CD4-positive, alpha-beta memory T cell (primary cell): ENCODE results near the gene REEP6. TPM values are rescaled to one million over a fixed set of nuclear protein-coding genes. Genes with fewer than 3 reads are reported as not detected.
"Not testable (repeated sequence)": the region's sequence is repeated elsewhere in the genome, so short reads cannot be mapped to it uniquely, and the experiment has no call there.

Experiments
- CTCF ChIA-PET: fragments of 350-600 bp; sonication (Branson Sonifier 250); formaldehyde crosslinking; loops from one replicate; lab custom pipeline; 2021; ENCODE audit warnings: inconsistent platforms; ENCODE audit not compliant: partially characterized antibody; lab: Charles Lee
- POLR2A ChIA-PET: fragments of 350-600 bp; sonication (Branson Sonifier 250); formaldehyde crosslinking; loops from one replicate; lab custom pipeline; 2021; ENCODE audit not compliant: partially characterized antibody; lab: Charles Lee
- DNase-seq, 5 donors: peaks; one replicate each; pipeline versions ENCODE4 v3.0.0 to v3.0.0-alpha.2; 2020 to 2022; ENCODE audit warnings: mixed read lengths in 1 of 5
- H3K27ac ChIP-seq: one replicate; pipeline ENCODE4 v1.7.0; 2013; ENCODE audit warnings: low read depth, low read length
- H3K27me3 ChIP-seq: 2 replicates; pipeline ENCODE4 v1.7.0; 2013; ENCODE audit warnings: mild to moderate bottlenecking, low read length, moderate library complexity; ENCODE audit not compliant: insufficient read depth
- H3K36me3 ChIP-seq: 2 replicates; pipeline ENCODE4 v1.7.0; 2013; ENCODE audit warnings: mild to moderate bottlenecking, low read length, moderate library complexity; ENCODE audit not compliant: insufficient read depth
- H3K4me1 ChIP-seq: 2 replicates; pipeline ENCODE4 v1.7.0; 2013; ENCODE audit warnings: mild to moderate bottlenecking, low read length, moderate library complexity; ENCODE audit not compliant: insufficient read depth
- H3K4me3 ChIP-seq, 2 donors: one replicate each; pipeline ENCODE4 v1.7.0; 2013; ENCODE audit warnings: low read length in 2 of 2, mild to moderate bottlenecking in 1 of 2
- H3K9me3 ChIP-seq, 2 donors: one replicate each; pipeline ENCODE4 v1.7.0; 2013; ENCODE audit warnings: low read length in 2 of 2, control low read depth in 1 of 2; ENCODE audit not compliant: control insufficient read depth in 1 of 2
- H3K27ac Mint-ChIP-seq, 7 donors: one replicate each; pipeline ENCODE4 v1.8.0; 2020 to 2021; ENCODE audit warnings: mixed read lengths in 7 of 7, mild to moderate bottlenecking in 6 of 7, inconsistent platforms in 3 of 7, moderate library complexity in 3 of 7
- H3K27me3 Mint-ChIP-seq, 2 donors: one replicate each; pipeline ENCODE4 v1.8.0; 2020 to 2021; ENCODE audit warnings: mixed read lengths in 2 of 2
- H3K36me3 Mint-ChIP-seq, 2 donors: one replicate each; pipeline ENCODE4 v1.8.0; 2020 to 2021; ENCODE audit warnings: mixed read lengths in 2 of 2, inconsistent platforms in 1 of 2, mild to moderate bottlenecking in 1 of 2
- H3K4me1 Mint-ChIP-seq, 4 donors: one replicate each; pipeline ENCODE4 v1.8.0; 2020 to 2021; ENCODE audit warnings: mixed read lengths in 4 of 4, mild to moderate bottlenecking in 1 of 4
- H3K4me3 Mint-ChIP-seq, 8 donors: one replicate each; pipeline ENCODE4 v1.8.0; 2020 to 2021; ENCODE audit warnings: mixed read lengths in 8 of 8, mild to moderate bottlenecking in 7 of 8, moderate library complexity in 6 of 8, inconsistent platforms in 3 of 8
- H3K9me3 Mint-ChIP-seq, 8 donors: one replicate each; pipeline ENCODE4 v1.8.0; 2020 to 2021; ENCODE audit warnings: mixed read lengths in 8 of 8, mild to moderate bottlenecking in 5 of 8, inconsistent platforms in 3 of 8, moderate library complexity in 1 of 8
- intact Hi-C: fragments of 100-400 bp; cut with micrococcal nuclease; formaldehyde crosslinking; loops from one replicate; pipeline ENCODE4 v1.15.1; 2023
- polyA plus RNA-seq, 2 donors: library from polyadenylated mRNA; unstranded; fragments of 300-500 nt; fragmentation: Illumina TruSeq; gene quantifications; one replicate each; pipeline ENCODE4 v1.2.3, GENCODE V29; 2021
- total RNA-seq, 2 experiments: library from RNA; stranded (reverse); gene quantifications; one replicate each; pipeline ENCODE4 v1.2.3, GENCODE V29; 2021

Gene REEP6
- total and polyA plus RNA-seq, 4 experiments from 2014 or later: 1.00 to 3.3 (median 2.9) TPM

- no peak for DNase-seq
- H3K4me3 ChIP-seq: no peak overlapping the region
- H3K9me3 ChIP-seq: no peaks in the 10 kb centered on the region
- Mint-ChIP-seq H3K36me3 (no peaks in the 10 kb centered on the region), H3K27ac (no peak overlapping the region), H3K9me3 (peaks cover 0 to 3% (median 0%) of the 10 kb centered on the region in 8 donors), H3K4me1 (peaks cover 0 to 9% (median 7%) of the 10 kb centered on the region in 4 donors), H3K27me3 (peaks cover 23% of the 10 kb centered on the region in 2 donors), H3K4me3 (no peak overlapping the region)
- H3K36me3 ChIP-seq: no peaks in the 10 kb centered on the region
- intact Hi-C loops: no loop called here
- H3K27ac ChIP-seq: no peak overlapping the region
- no peaks in the 10 kb centered on the region for H3K4me1 ChIP-seq
- ChIA-PET CTCF (no interaction called here), POLR2A (no interaction called here)
- peaks cover 10% of the 10 kb centered on the region for H3K27me3 ChIP-seq
These were observed 36.1 kb downstream of the REEP6 start for GRCh38 chr19:1526979-1527649.

GRCh38 chr19:1527650-1528309 is 36.8 kb downstream of the REEP6 start:
- ChIA-PET CTCF (no interaction called here), POLR2A (no interaction called here)
- Mint-ChIP-seq H3K4me1 (peaks cover 0 to 9% (median 7%) of the 10 kb centered on the region in 4 donors), H3K27me3 (peaks cover 23% of the 10 kb centered on the region in 2 donors), H3K4me3 (no peak overlapping the region), H3K9me3 (peaks cover 0 to 3% (median 0%) of the 10 kb centered on the region in 8 donors), H3K27ac (no peak overlapping the region), H3K36me3 (no peaks in the 10 kb centered on the region)
- Histone ChIP-seq H3K27me3 (peaks cover 10% of the 10 kb centered on the region), H3K9me3 (no peaks in the 10 kb centered on the region), H3K4me3 (no peak overlapping the region), H3K4me1 (no peaks in the 10 kb centered on the region), H3K36me3 (no peaks in the 10 kb centered on the region), H3K27ac (no peak overlapping the region)
- intact Hi-C loops: no loop called here
- DNase-seq: no peak

GRCh38 chr19:1528596-1529429 is 37.8 kb downstream of the REEP6 start:
- intact Hi-C loops: no loop called here
- Mint-ChIP-seq H3K4me1 (peaks cover 0 to 9% (median 7%) of the 10 kb centered on the region in 4 donors), H3K4me3 (no peak overlapping the region), H3K9me3 (peaks cover 0 to 3% (median 0%) of the 10 kb centered on the region in 8 donors), H3K27me3 (peaks cover 22 to 23% of the 10 kb centered on the region in 2 donors), H3K36me3 (no peaks in the 10 kb centered on the region), H3K27ac (no peak overlapping the region)
- Histone ChIP-seq H3K4me3 (no peak overlapping the region), H3K27me3 (peaks cover 10% of the 10 kb centered on the region), H3K36me3 (no peaks in the 10 kb centered on the region), H3K9me3 (no peaks in the 10 kb centered on the region), H3K27ac (no peak overlapping the region), H3K4me1 (no peaks in the 10 kb centered on the region)
- DNase-seq: no peak
- CTCF ChIA-PET: no interaction called here
- POLR2A ChIA-PET: no interaction called here

- H3K27me3 Mint-ChIP-seq: peaks cover 20 to 22% of the 10 kb centered on the region in 2 donors
- Histone ChIP-seq H3K27ac (no peak overlapping the region), H3K27me3 (peaks cover 9% of the 10 kb centered on the region), H3K4me1 (no peaks in the 10 kb centered on the region), H3K36me3 (no peaks in the 10 kb centered on the region), H3K9me3 (no peaks in the 10 kb centered on the region), H3K4me3 (no peak overlapping the region)
- no peaks in the 10 kb centered on the region for H3K36me3 Mint-ChIP-seq
- peaks cover 0 to 7% (median 5%) of the 10 kb centered on the region in 4 donors for H3K4me1 Mint-ChIP-seq
- H3K27ac Mint-ChIP-seq: no peak overlapping the region
- ChIA-PET CTCF (no interaction called here), POLR2A (no interaction called here)
- H3K9me3 Mint-ChIP-seq: peaks cover 0 to 3% (median 0%) of the 10 kb centered on the region in 8 donors
- no peak for DNase-seq
- no peak overlapping the region for H3K4me3 Mint-ChIP-seq
- intact Hi-C loops: no loop called here
These were observed 38.4 kb downstream of the REEP6 start for GRCh38 chr19:1529430-1529816.

- H3K27me3 ChIP-seq, intact Hi-C loops, DNase-seq, POLR2A ChIA-PET, H3K4me1 ChIP-seq, H3K4me3 ChIP-seq, H3K4me1 Mint-ChIP-seq, H3K36me3 Mint-ChIP-seq, H3K36me3 ChIP-seq, CTCF ChIA-PET, H3K9me3 Mint-ChIP-seq, H3K27ac Mint-ChIP-seq, H3K27ac ChIP-seq, H3K4me3 Mint-ChIP-seq, H3K9me3 ChIP-seq: not testable (repeated sequence)
- peaks cover 16 to 17% of the 10 kb centered on the region in 2 donors for H3K27me3 Mint-ChIP-seq
These were observed 39.9 kb downstream of the REEP6 start for GRCh38 chr19:1530856-1531255.

GRCh38 chr19:1531587-1531986 is 40.6 kb downstream of the REEP6 start:
- DNase-seq: no peak
- H3K9me3 ChIP-seq: no peaks in the 10 kb centered on the region
- no peak overlapping the region for H3K4me3 ChIP-seq
- no peaks in the 10 kb centered on the region for H3K36me3 Mint-ChIP-seq
- intact Hi-C loops: no loop called here
- no peak overlapping the region for H3K27ac Mint-ChIP-seq
- H3K27me3 Mint-ChIP-seq: peaks cover 10 to 13% of the 10 kb centered on the region in 2 donors
- H3K4me3 Mint-ChIP-seq: no peak overlapping the region
- CTCF ChIA-PET: no interaction called here
- no peaks in the 10 kb centered on the region for H3K4me1 ChIP-seq
- no peaks in the 10 kb centered on the region for H3K27me3 ChIP-seq
- POLR2A ChIA-PET: no interaction called here
- H3K36me3 ChIP-seq: no peaks in the 10 kb centered on the region
- no peak overlapping the region for H3K27ac ChIP-seq
- H3K9me3 Mint-ChIP-seq: peaks cover 0 to 2% (median 0%) of the 10 kb centered on the region in 8 donors
- H3K4me1 Mint-ChIP-seq: peaks cover 0 to 1% (median 0%) of the 10 kb centered on the region in 4 donors

GRCh38 chr19:1532003-1532402 is 41.0 kb downstream of the REEP6 start:
- no peaks in the 10 kb centered on the region for H3K9me3 ChIP-seq
- no peaks in the 10 kb centered on the region for H3K36me3 Mint-ChIP-seq
- peaks cover 0 to 1% (median 0%) of the 10 kb centered on the region in 4 donors for H3K4me1 Mint-ChIP-seq
- ChIA-PET CTCF (no interaction called here), POLR2A (no interaction called here)
- intact Hi-C loops: no loop called here
- no peaks in the 10 kb centered on the region for H3K36me3 ChIP-seq
- peaks cover 10 to 13% of the 10 kb centered on the region in 2 donors for H3K27me3 Mint-ChIP-seq
- peaks cover 0 to 1% (median 0%) of the 10 kb centered on the region in 8 donors for H3K9me3 Mint-ChIP-seq
- H3K4me3 Mint-ChIP-seq: no peak overlapping the region
- no peak overlapping the region for H3K27ac ChIP-seq
- no peak overlapping the region for H3K4me3 ChIP-seq
- H3K27ac Mint-ChIP-seq: no peak overlapping the region
- H3K27me3 ChIP-seq: no peaks in the 10 kb centered on the region
- H3K4me1 ChIP-seq: no peaks in the 10 kb centered on the region
- DNase-seq: no peak
